Mucosa of descending colon (tissue), 3 donors: ENCODE measurements around the gene IL17D. TPM values are rescaled to one million over a fixed set of nuclear protein-coding genes. Genes with fewer than 3 reads are reported as not detected.
"Not testable (repeated sequence)": the region's sequence is repeated elsewhere in the genome, so short reads cannot be mapped to it uniquely, and the experiment has no call there.

Experiments
- ATAC-seq: fragments of 200-7000 bp; cut with Tn5 transposase; one replicate; pipeline ENCODE4 v1.9.1; 2020; ENCODE audit warnings: mild to moderate bottlenecking, moderate library complexity
- DNase-seq, 3 donors: peaks; one replicate each; pipeline ENCODE4 v3.0.0-alpha.2; 2020
- H3K36me3 ChIP-seq: fragments of 200-600 bp; one replicate; pipeline ENCODE4 v1.8.0; 2021; ENCODE audit warnings: low read depth, mild to moderate bottlenecking
- H3K4me1 ChIP-seq: fragments of 200-600 bp; one replicate; pipeline ENCODE4 v1.8.0; 2021; ENCODE audit warnings: low read depth, mild to moderate bottlenecking
- H3K4me3 ChIP-seq: fragments of 200-600 bp; one replicate; pipeline ENCODE4 v1.8.0; 2021; ENCODE audit warnings: mild to moderate bottlenecking
- H3K9me3 ChIP-seq: fragments of 200-600 bp; one replicate; pipeline ENCODE4 v1.8.0; 2021; ENCODE audit warnings: mild to moderate bottlenecking
- CTCF ChIP-seq: fragments of 200-600 bp; IDR thresholded peaks from one replicate; pipeline ENCODE4 v1.8.0; 2022; ENCODE audit warnings: antibody characterized with exemption, mild to moderate bottlenecking
- intact Hi-C, 2 donors: fragments of 100-400 bp; cut with DNase I in 1 of 2; cut with micrococcal nuclease in 1 of 2; formaldehyde crosslinking; loops; one replicate each; pipeline versions ENCODE4 v1.11.0 to v1.11.1; 2022; cut with DNase I, micrococcal nuclease
- total RNA-seq, 3 donors: library from RNA; stranded (reverse); fragmentation: NEBNext Ultra II Directional in 2 of 3; extraction: Animal tissue kit (Norgen Biotek cat#: 25700) in 2 of 3; gene quantifications; one replicate each; pipeline versions ENCODE4 v1.2.1 to v1.2.4, GENCODE V29; 2021 to 2023
- donor health status: DM: no; HTN: no; CAD: no; lungs with moderate emphysema.
- donor health status: DM: no; HTN: no; CAD: no.
- donor health status: DM: no; HTN: yes; CAD: no.

Gene IL17D
- total RNA-seq, 3 donors from 2014 or later, result 0.41 to 1.5 (median 0.41) TPM

- no peak for DNase-seq
- intact Hi-C loops, result no loop called here
- no peaks in the 10 kb centered on the region for H3K9me3 ChIP-seq
- H3K4me1 ChIP-seq, result no peaks in the 10 kb centered on the region
- no peak overlapping the region for H3K4me3 ChIP-seq
- no peaks in the 10 kb centered on the region for H3K36me3 ChIP-seq
- ATAC-seq, result no peak
- no peak for TF ChIP-seq CTCF
Measured at GRCh38 chr13:20728579-20729311, 25.2 kb downstream of the IL17D start.

- no peak for ATAC-seq
- no peak for TF ChIP-seq CTCF
Measured at GRCh38 chr13:20729633-20730585, 26.4 kb downstream of the IL17D start.

DNA sequence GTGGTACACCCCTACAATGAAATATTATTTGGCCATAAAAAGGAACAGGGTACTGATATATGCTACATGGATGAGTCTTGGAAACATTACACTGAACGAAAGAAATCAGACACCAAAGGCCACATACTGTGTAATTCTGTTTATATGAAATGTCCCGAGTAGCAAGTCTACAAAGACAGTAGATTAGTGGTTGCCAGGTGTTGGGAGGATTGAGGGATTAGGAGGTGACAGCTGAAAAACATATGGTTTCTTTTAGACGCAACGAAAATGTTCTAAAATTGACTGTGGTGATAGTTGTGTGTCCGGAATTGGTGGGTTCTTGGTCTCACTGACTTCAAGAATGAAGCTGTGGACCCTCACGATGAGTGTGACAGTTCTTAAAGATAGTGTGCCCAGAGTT, 35.1 kb downstream of the IL17D start:
- intact Hi-C loops, result no loop called here
- no peak overlapping the region for H3K4me3 ChIP-seq

More at GRCh38 chr13:20729633-20730585, 26.4 kb downstream of the IL17D start:
- Histone ChIP-seq H3K9me3 (no peaks in the 10 kb centered on the region), H3K4me3 (no peak overlapping the region), H3K36me3 (no peaks in the 10 kb centered on the region), H3K4me1 (no peaks in the 10 kb centered on the region)
- intact Hi-C loops, result no loop called here
- DNase-seq, result no peak

DNA sequence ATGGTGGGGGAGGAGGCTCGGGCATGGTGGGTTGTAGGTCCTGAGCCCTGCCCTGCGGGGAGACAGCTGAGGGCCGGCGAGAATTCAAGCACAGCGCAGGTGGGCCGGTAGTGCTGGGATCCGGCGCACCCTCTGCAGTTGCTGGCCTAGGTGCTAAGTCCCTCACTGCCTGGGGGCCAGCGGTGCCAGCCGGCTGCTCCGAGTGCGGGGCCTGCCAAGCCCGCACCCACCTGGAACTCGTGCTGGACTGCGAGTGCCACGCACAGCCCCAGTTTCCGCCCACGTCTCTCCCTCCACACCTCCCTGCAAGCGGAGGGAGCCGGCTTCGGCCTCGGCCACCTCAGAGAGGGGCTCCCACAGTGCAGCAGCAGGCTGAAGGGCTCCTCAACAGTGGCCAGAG, 36.5 kb downstream of the IL17D start:
- no peak for ATAC-seq
- no peak overlapping the region for H3K4me3 ChIP-seq

More for the DNA sequence above, 35.1 kb downstream of the IL17D start:
- H3K36me3 ChIP-seq, result no peaks in the 10 kb centered on the region
- no peak for TF ChIP-seq CTCF
- no peaks in the 10 kb centered on the region for H3K4me1 ChIP-seq
- no peaks in the 10 kb centered on the region for H3K9me3 ChIP-seq
- DNase-seq (no peak), ATAC-seq (no peak)

GRCh38 chr13:20743830-20744404, 40.4 kb downstream of the IL17D start:
- DNase-seq, ATAC-seq, intact Hi-C loops, H3K4me1 ChIP-seq, H3K36me3 ChIP-seq, H3K9me3 ChIP-seq, H3K4me3 ChIP-seq: not testable (repeated sequence)

More for the DNA sequence above, 36.5 kb downstream of the IL17D start:
- no peak for DNase-seq
- TF ChIP-seq CTCF, result no peak
- H3K9me3 ChIP-seq, result no peaks in the 10 kb centered on the region
- intact Hi-C loops, result no loop called here
- H3K36me3 ChIP-seq, result no peaks in the 10 kb centered on the region
- H3K4me1 ChIP-seq, result no peaks in the 10 kb centered on the region
